Measurements from ENCODE around the gene GSTP1. TPM values are rescaled to one million over a fixed set of nuclear protein-coding genes. Genes with fewer than 3 reads are reported as not detected.
A peak's percentile ranks its signal among the peaks of the same experiment; 100 is the strongest.

Gene GSTP1
- total and polyA plus RNA-seq, 2 of the 8 experiments (the other 6 are each of a cell fraction or from before 2014, with no cell fraction given): 1,454 to 3,329 TPM

DNA sequence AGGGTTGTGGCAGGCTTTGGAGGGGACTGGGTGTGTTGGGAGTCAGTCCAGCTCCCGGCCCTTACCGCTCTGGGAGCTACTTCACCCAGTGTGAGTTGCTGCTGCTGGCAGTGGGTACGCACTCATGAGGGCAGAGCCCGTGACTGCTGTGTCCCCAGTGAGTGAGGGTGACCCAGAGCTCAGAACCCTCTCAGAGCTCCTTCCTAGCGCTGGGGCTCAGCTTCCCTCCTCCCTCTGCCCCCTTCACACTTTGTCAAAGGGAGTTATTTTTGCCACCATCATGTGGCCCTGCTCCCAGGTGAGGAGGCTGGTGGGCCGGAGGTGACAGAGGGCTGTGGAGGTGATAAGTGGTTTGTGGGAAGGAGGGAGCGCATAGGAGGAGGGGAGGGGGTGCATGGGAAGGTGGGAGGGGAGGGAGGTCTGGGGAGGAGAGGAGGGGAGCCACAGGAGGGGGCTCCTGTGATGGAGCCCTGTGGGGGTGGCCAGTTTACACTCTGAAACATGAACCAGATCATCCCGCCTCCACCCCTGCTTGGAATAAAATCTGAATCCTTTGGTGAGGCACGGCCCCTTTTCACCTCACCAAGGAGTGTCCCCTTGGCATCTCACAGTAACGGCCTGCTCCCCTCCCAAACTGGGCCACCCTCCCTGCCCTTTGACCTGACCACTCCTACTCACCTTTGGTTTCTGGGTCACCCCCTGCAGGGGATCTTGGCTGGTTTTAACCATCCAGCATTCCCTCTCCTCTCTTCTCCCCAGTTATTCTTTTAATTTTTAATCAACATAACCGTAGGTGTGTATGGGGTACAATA, 33.0 kb downstream of the GSTP1 start:
- H3K4me3 ChIP-seq (ENCODE audit: extremely low read depth in 1 of 4, insufficient read depth in 2 of 4, low read depth in 3 of 4, low read length in 4 of 4): peak overlapping the region in 1 of 4 experiments; percentile 20; a peak in 1 of 8 replicates
- CTCF ChIA-PET (ENCODE audit: partially characterized antibody): interaction anchor here (0.8 to 7.3 kb wide), 9 partner anchors 9 to 267 kb away, joined by 3 to 117 read pairs (median 6); partner anchors contain the start of genes GSTP1 and NUDT8
- 52% methylated on average over 11 of the region's 11 CpGs; no CpG with 5 or more reads in 1 of the 2 experiments for WGBS, 2 experiments (ENCODE audit: extremely low coverage in 1 of 2, insufficient coverage in 1 of 2, insufficient read length in 1 of 2, insufficient replicate concordance in 2 of 2, low coverage in 1 of 2, low lambda C conversion rate in 2 of 2, missing lambda C conversion rate in 1 of 2)
- 0 out of 2 replicates have a peak overlapping the region, but pooled peaks have one; percentile 48 for H2BK20ac ChIP-seq (ENCODE audit: low read length)
- H3K79me1 ChIP-seq (ENCODE audit: low read depth, low read length): no peaks in the 10 kb centered on the region
- FAIRE-seq (no peak), DNase-seq (ENCODE audit: low read depth in 1 of 2, low spot score in 2 of 2) (peak in 1 of 2 experiments; percentile 58)
- peaks cover 4% of the 10 kb centered on the region; the same call in 1 of the 2 replicates for H3K23me2 ChIP-seq (ENCODE audit: low read depth, low read length)
- no peak overlapping the region for H3K56ac ChIP-seq (replicated peaks; ENCODE audit: insufficient read length, low read depth, low read length)
- TF ChIP-seq SIRT6 (IDR thresholded peaks at IDR 0.05; ENCODE audit: low read length) (no peak), RBBP5 (IDR thresholded peaks at IDR 0.05; ENCODE audit: borderline replicate concordance, low read depth, low read length) (no peak), POLR2AphosphoS5 (IDR thresholded peaks at IDR 0.05; ENCODE audit: low read depth, low read length) (no peak), RAD21 (IDR thresholded peaks at IDR 0.05 in 1 of 2, conservative IDR thresholded peaks at IDR 0.05 in 1 of 2; ENCODE audit: low read depth in 2 of 2, low read length in 2 of 2) (no peak), FOSL1 (IDR thresholded peaks at IDR 0.05; ENCODE audit: insufficient read depth, low read depth, low read length) (no peak), CBX5 (IDR thresholded peaks at IDR 0.05; ENCODE audit: low read depth, low read length) (no peak), RXRA (IDR thresholded peaks at IDR 0.05; ENCODE audit: insufficient read depth, low read depth, low read length) (no peak), NRF1 (IDR thresholded peaks at IDR 0.05; ENCODE audit: low read depth, low read length) (no peak), POLR2A (IDR thresholded peaks at IDR 0.05; ENCODE audit: control extremely low read depth in 1 of 2, low read depth in 2 of 2, low read length in 2 of 2) (no peak), MAFK (IDR thresholded peaks at IDR 0.05; ENCODE audit: low read depth, low read length) (no peak), JUND (IDR thresholded peaks at IDR 0.05; ENCODE audit: low read length) (no peak)
- no peak overlapping the region for H2BK5ac ChIP-seq (ENCODE audit: low read depth, low read length)
- peaks cover 13 to 36% (median 31%) of the 10 kb centered on the region in 4 experiments for H3K4me1 ChIP-seq (replicated peaks in 1 of 4; ENCODE audit: control insufficient read depth in 3 of 4, insufficient read depth in 4 of 4, low read length in 3 of 4)
- H3K18ac ChIP-seq (ENCODE audit: extremely low read depth, low read length): peak overlapping the region; percentile 36; the same call in 1 of the 2 replicates
- no peaks in the 10 kb centered on the region; a peak in 1 of 4 replicates for H3K9me3 ChIP-seq (ENCODE audit: insufficient read depth in 2 of 2, low read depth in 1 of 2, low read length in 1 of 2)
- no peak overlapping the region for H3K9ac ChIP-seq (replicated peaks in 1 of 4; ENCODE audit: extremely low read depth in 1 of 4, low read depth in 3 of 4, low read length in 3 of 4)
- H2AK5ac ChIP-seq (ENCODE audit: low read depth, low read length): no peak overlapping the region
- peak overlapping the region; percentile 61; the same call in 1 of the 2 replicates for H2BK15ac ChIP-seq (ENCODE audit: low read length)
- no peak overlapping the region for H3K27ac ChIP-seq (ENCODE audit: low read depth, low read length)
- H3K23ac ChIP-seq (ENCODE audit: insufficient read length): no peak overlapping the region
- H3K4me2 ChIP-seq (ENCODE audit: insufficient read depth in 1 of 2, low read depth in 2 of 2, low read length in 2 of 2): peak overlapping the region; percentile 40 to 47
- POLR2A ChIA-PET (ENCODE audit: partially characterized antibody): interaction anchor here (0.8 to 10.7 kb wide), 12 partner anchors 11 to 43 kb away, joined by 3 to 194 read pairs (median 4); partner anchors contain the start of genes GSTP1, NUDT8 and TBX10
- H3K14ac ChIP-seq (ENCODE audit: insufficient read length): no peak overlapping the region
- peaks cover 0 to 6% (median 2%) of the 10 kb centered on the region in 4 experiments; a peak in 5 of 8 replicates for H3K36me3 ChIP-seq (ENCODE audit: control insufficient read depth in 2 of 4, insufficient read depth in 4 of 4, low read length in 3 of 4)
- H3K4ac ChIP-seq (replicated peaks; ENCODE audit: insufficient read length, low read depth, low read length): peak overlapping the region; percentile 49
- H2AFZ ChIP-seq (ENCODE audit: low read length): no peak overlapping the region
- H3K79me2 ChIP-seq (ENCODE audit: control insufficient read depth in 1 of 2, insufficient read depth in 2 of 2, low read length in 2 of 2): peaks cover 0 to 3% of the 10 kb centered on the region in 2 experiments; a peak in 1 of 4 replicates
- peak overlapping the region; percentile 86 for H4K91ac ChIP-seq (replicated peaks; ENCODE audit: insufficient read length, low read length)
- no peak overlapping the region for H2BK120ac ChIP-seq (replicated peaks; ENCODE audit: low read depth, low read length)
- H2BK12ac ChIP-seq (ENCODE audit: low read depth, low read length): no peak overlapping the region
- no peak overlapping the region for H4K5ac ChIP-seq (ENCODE audit: insufficient read length, low read depth, low read length)
- H4K8ac ChIP-seq (ENCODE audit: extremely low read depth, insufficient read depth, low read length): no peak overlapping the region
- H4K20me1 ChIP-seq (replicated peaks in 1 of 2; ENCODE audit: control insufficient read depth in 1 of 2, insufficient read depth in 2 of 2, low read length in 2 of 2): peaks cover 0 to 4% of the 10 kb centered on the region in 2 experiments
- peaks cover 0 to 10% (median 5%) of the 10 kb centered on the region in 4 experiments; a peak in 6 of 7 replicates for H3K27me3 ChIP-seq (replicated peaks in 1 of 4; ENCODE audit: control insufficient read depth in 3 of 4, extremely low read depth in 1 of 4, insufficient read depth in 3 of 4, low read length in 3 of 4)
